ENCODE data around the gene HIPK2.

DNA sequence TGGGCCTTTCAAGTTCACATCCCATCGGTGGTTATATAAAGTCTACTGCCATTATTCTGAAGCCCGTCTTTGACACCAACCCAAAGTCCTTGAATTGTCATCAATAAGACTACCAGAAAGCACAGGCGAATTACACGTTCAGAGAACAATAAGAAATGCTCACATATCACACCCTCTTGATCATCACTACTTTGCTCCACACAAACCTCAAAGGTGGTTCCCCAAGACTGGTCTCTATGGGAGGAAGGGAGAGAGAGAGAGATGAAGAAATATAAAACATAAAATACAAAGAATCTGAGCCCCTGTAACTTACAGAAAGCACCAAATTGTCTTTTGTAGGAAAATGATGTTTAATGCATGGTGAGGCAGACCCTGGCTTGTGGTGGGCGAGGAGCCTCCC, 4.4 kb downstream of the HIPK2 start:
- TF ChIP-seq CTCF (conservative IDR thresholded peaks at IDR 0.05): no peak
- TF ChIP-seq ZFX (IDR thresholded peaks at IDR 0.05): no peak
